HG03575 (cell line): ENCODE data around the gene FAM222B.
"Not testable (repeated sequence)": the region's sequence is repeated elsewhere in the genome, so short reads cannot be mapped to it uniquely, and the experiment has no call there.

Experiments
- ATAC-seq: cut with Tn5 transposase; IDR thresholded peaks from one replicate; pipeline ENCODE4 v1.9.1; 2021; ENCODE audit not compliant: unreplicated experiment, insufficient number of reproducible peaks, low FRiP score; ENCODE audit errors: extremely low read depth

FAM222B gene

DNA sequence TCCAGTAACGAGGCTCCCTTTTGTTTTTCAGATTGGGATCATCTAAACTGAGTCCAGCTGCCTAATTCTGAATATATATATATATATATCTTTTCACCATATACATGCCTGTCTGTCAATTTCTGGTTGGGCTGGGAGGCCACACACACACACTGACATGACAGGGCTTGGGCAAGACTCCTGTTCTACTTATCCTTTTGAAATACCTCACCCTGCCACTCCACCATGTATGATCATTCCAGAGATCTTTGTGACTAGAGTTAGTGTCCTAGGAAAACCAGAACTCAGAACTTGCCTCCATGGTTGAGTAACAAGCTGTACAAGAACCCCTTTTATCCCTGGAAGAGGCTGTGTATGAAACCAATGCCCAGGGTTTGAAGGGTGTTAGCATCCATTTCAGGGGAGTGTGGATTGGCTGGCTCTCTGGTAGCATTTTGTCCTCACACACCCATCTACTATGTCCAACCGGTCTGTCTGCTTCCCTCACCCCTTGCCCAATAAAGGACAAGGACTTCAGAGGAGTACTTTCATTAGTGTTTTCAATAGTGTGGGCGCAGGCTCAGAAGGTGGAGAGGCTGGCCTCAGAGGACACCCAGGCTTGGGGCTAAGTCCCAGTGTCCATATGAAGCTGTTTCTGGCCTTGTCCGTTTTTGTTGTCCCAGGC is 118.6 kb downstream of the FAM222B start:
- ATAC-seq, result not testable (repeated sequence)

- no peak for ATAC-seq
Measured at GRCh38 chr17:28723159-28723835, 119.3 kb downstream of the FAM222B start.

DNA sequence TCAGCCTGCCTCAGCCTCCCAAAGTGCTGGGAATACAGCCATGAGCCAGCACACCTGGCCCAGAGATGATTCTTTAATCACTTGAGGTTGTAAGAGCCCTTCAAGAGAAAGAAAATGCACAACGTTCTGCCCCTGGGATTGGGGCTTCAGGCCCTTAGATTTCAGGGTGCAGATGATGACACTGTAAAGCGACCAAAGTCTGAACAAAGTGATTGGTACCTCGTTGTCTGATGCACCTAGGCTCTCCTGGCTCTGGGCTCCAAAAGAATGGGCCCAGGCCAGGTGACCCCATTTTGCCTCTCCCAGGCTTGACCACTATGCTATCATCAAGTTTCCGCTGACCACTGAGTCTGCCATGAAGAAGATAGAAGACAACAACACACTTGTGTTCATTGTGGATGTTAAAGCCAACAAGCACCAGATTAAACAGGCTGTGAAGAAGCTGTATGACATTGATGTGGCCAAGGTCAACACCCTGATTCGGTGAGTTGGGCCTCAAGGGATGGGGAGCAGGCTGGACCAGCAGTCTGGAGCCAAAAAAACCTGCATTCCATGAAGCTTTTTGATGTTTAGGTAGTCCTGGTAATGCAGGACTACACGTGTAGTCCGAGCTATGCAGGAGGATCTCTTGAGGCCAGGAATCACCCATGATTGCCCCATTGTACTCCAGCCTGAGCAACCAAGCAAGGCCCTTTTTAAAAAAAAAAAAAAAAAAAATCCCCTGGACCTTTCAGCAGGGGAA is 120.0 kb downstream of the FAM222B start:
- ATAC-seq, result no peak

- not testable (repeated sequence) for ATAC-seq
Measured at GRCh38 chr17:28720997-28721329, 121.6 kb downstream of the FAM222B start.

GRCh38 chr17:28720247-28720996 is 122.2 kb downstream of the FAM222B start:
- no peak for ATAC-seq

- no peak for ATAC-seq
Measured at GRCh38 chr17:28719021-28719433, 123.6 kb downstream of the FAM222B start.

- no peak for ATAC-seq
Measured at GRCh38 chr17:28718333-28719020, 124.1 kb downstream of the FAM222B start.

GRCh38 chr17:28717578-28718332 is 124.8 kb downstream of the FAM222B start, which contains the start of gene RAB34:
Gene RAB34 (minus strand): TSS chr17:28717868. CDS start chr17:28717266, 602 bp downstream.
- no peak for ATAC-seq

DNA sequence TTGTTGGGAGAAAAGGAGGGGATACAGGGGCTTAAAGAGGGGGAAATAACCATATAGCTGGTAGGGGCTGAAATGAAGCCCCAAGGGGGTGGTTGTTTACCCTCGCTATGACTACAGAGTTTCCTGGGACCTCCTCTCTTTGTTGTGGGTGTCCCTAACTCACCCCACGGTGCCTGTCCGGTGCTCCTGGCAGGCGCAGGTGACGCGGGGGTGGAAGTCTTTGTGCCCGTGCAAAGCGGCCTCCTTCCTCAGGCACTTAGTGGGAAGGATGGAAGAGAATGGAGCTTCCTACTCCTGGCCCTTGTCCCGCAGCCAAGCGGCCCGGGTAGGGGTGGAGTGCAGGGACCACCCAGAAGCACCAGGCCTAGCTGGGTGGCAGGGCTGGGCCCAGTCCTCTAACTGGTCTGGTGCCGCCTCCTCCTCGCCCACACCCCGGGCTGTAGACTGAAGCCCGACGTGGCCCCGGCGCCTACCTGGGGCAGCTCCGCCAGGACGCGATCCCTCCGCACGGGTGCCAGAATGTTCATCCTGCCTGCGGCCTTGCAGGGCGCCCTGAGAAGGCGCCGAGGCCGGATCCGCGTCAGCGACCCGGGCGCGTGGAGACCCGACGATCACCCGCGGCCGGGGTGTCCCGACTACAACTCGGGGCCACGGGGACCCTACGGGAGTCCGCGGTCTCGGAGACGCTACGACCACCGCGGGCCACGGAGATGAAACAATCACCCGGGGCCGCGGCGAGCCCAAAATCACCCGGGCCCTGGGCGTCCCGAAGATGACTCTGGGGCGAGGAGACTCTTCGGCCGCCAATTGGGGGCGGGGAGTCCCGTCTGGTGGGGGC is 125.6 kb downstream of the FAM222B start:
- no peak for ATAC-seq

DNA sequence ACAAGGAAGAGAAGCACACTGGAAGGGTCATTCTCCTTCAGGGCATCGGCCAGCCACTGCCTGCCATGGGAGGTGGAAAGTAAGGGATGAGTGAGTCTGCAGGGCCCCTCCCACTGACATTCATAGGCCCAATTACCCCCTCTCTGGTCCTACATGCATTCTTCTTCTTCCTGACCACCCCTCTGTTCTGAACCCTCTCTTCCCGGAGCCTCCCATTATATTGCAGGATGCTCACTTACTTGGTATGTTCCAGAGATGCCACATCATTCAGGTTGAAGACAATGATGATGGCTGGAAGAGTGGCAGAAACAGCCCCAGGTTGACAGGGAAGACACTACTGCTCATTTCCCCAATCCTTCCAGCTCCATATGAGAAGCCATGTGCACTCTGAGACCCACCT is 127.4 kb downstream of the FAM222B start:
- no peak for ATAC-seq

GRCh38 chr17:28714281-28714680 is 128.3 kb downstream of the FAM222B start:
- ATAC-seq, result no peak

- no peak for ATAC-seq
Measured at GRCh38 chr17:28712705-28713415, 129.7 kb downstream of the FAM222B start.

- no peak for ATAC-seq
Measured at GRCh38 chr17:28712032-28712704, 130.4 kb downstream of the FAM222B start.

DNA sequence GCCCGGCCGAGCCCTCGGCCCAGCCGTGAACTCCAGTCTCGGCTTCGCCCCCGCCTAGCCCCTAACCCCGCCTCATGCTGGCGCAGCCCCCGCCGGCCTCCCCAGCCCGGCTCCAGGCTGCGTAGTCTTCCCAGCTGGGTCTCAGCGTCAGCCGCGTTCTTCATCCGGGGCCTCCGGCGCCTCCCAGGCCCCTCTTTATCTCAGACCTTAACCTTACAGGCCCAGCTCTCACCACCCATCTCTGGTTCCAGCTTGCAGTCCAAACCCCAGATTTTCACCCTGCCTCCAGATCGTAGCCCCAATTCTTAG is 130.9 kb downstream of the FAM222B start, which contains the start of gene PROCA1:
PROCA1 (minus strand) TSS at position 166 of the 309 bp plus-strand sequence. CDS start 228 bp downstream, outside the sequence.
- ATAC-seq, result no peak

DNA sequence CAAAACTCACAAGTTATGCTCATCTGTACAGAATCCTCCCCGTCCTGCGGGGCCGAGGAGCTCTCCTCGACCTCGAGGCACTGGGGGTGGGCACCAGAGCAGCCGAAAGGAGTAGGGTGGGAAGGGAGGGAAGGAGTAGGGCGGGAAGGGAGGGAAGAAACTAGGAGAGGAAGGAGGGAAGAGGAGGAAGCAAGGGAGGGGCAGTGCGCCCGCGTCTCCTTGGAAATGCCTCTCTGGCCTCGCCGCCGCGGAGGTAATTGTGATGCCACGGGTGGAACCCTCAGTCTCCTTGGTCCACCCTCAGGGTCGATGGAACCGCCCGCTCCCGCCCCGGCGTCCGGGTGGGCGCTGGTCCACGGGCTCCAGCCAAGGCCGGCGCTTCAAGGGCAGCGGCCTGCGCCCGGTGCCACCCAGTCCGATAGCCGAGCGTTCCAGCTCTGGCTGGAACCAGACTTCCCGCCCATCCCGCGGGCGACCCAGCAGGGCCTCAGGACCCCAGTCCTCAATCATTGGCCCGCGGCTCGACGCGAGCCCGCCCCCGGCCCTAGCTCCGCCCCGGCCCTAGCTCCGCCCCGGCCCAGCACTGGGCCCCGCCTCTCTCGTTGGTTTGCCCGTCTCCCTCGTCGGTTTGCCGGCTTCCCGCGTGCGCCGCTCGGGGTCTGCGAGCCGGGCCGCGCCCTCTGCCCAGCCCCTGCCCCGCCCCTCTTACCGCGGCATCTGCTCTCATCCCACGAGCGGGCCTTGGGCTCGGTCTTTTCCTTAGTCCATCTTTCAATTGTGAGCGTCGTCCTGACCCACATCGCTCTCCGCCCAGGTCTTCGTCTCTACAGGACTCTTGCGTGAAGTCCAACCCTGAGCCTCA is 131.5 kb downstream of the FAM222B start:
- no peak for ATAC-seq
